ENCODE results near the gene PPP1R3G.

DNA sequence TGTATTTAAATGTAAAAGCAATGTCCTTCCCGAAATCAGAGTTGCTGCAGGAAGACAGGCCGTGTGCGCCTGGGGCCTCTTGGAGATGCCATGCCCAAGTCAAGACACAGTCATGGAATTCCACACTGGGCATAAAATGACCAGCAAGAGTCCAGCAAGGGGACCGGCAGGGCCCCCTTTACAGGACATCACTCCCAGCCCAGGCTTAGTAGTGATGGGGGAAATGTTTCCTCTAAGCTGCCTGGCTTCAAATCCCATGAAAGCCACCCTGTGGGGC lies 1.9 kb upstream of the PPP1R3G start:
- TF ChIP-seq, protein P1, sequence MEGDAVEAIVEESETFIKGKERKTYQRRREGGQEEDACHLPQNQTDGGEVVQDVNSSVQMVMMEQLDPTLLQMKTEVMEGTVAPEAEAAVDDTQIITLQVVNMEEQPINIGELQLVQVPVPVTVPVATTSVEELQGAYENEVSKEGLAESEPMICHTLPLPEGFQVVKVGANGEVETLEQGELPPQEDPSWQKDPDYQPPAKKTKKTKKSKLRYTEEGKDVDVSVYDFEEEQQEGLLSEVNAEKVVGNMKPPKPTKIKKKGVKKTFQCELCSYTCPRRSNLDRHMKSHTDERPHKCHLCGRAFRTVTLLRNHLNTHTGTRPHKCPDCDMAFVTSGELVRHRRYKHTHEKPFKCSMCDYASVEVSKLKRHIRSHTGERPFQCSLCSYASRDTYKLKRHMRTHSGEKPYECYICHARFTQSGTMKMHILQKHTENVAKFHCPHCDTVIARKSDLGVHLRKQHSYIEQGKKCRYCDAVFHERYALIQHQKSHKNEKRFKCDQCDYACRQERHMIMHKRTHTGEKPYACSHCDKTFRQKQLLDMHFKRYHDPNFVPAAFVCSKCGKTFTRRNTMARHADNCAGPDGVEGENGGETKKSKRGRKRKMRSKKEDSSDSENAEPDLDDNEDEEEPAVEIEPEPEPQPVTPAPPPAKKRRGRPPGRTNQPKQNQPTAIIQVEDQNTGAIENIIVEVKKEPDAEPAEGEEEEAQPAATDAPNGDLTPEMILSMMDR (IDR thresholded peaks at IDR 0.05) = no peak
- no peak for TF ChIP-seq POLR2A (IDR thresholded peaks at IDR 0.05)
